ENCODE measurements around the gene DEFB127. TPM values are rescaled to one million over a fixed set of nuclear protein-coding genes. Genes with fewer than 3 reads are reported as not detected.

The DEFB127 gene
- total and polyA plus RNA-seq, 2 of the 8 experiments (the other 6 are each of a cell fraction or from before 2014, with no cell fraction given), result not detected

GRCh38 chr20:137668-138490 is 19.4 kb upstream of the DEFB127 start:
- Histone ChIP-seq H2BK120ac (replicated peaks; ENCODE audit: low read depth, low read length) (no peak overlapping the region), H3K79me2 (ENCODE audit: control insufficient read depth in 1 of 2, insufficient read depth in 2 of 2, low read length in 2 of 2) (no peaks in the 10 kb centered on the region), H3K18ac (ENCODE audit: extremely low read depth, low read length) (no peak overlapping the region), H3K4me1 (replicated peaks in 1 of 4; ENCODE audit: control insufficient read depth in 3 of 4, insufficient read depth in 4 of 4, low read length in 3 of 4) (no peaks in the 10 kb centered on the region), H3K27me3 (replicated peaks in 1 of 4; ENCODE audit: control insufficient read depth in 3 of 4, extremely low read depth in 1 of 4, insufficient read depth in 3 of 4, low read length in 3 of 4) (no peaks in the 10 kb centered on the region), H3K14ac (ENCODE audit: insufficient read length) (no peak overlapping the region), H2BK15ac (ENCODE audit: low read length) (no peak overlapping the region), H3K9me3 (ENCODE audit: insufficient read depth in 2 of 2, low read depth in 1 of 2, low read length in 1 of 2) (peaks cover 26 to 29% of the 10 kb centered on the region in 2 experiments; a peak in 3 of 4 replicates), H3K4me2 (ENCODE audit: insufficient read depth in 1 of 2, low read depth in 2 of 2, low read length in 2 of 2) (no peak overlapping the region), H4K20me1 (replicated peaks in 1 of 2; ENCODE audit: control insufficient read depth in 1 of 2, insufficient read depth in 2 of 2, low read length in 2 of 2) (no peaks in the 10 kb centered on the region), H4K91ac (replicated peaks; ENCODE audit: insufficient read length, low read length) (no peak overlapping the region), H3K79me1 (ENCODE audit: low read depth, low read length) (no peaks in the 10 kb centered on the region), H2BK20ac (ENCODE audit: low read length) (no peak overlapping the region), H2AK5ac (ENCODE audit: low read depth, low read length) (no peak overlapping the region), H4K5ac (ENCODE audit: insufficient read length, low read depth, low read length) (no peak overlapping the region), H3K4ac (replicated peaks; ENCODE audit: insufficient read length, low read depth, low read length) (no peak overlapping the region), H4K8ac (ENCODE audit: extremely low read depth, insufficient read depth, low read length) (no peak overlapping the region), H2BK5ac (ENCODE audit: low read depth, low read length) (no peak overlapping the region), H3K23me2 (ENCODE audit: low read depth, low read length) (no peaks in the 10 kb centered on the region), H3K36me3 (ENCODE audit: control insufficient read depth in 2 of 4, insufficient read depth in 4 of 4, low read length in 3 of 4) (no peaks in the 10 kb centered on the region), H2AFZ (ENCODE audit: low read length) (no peak overlapping the region), H3K9ac (replicated peaks in 1 of 4; ENCODE audit: extremely low read depth in 1 of 4, low read depth in 3 of 4, low read length in 3 of 4) (no peak overlapping the region), H3K27ac (ENCODE audit: low read depth, low read length) (no peak overlapping the region), H3K56ac (replicated peaks; ENCODE audit: insufficient read length, low read depth, low read length) (no peak overlapping the region), H3K23ac (ENCODE audit: insufficient read length) (no peak overlapping the region), H3K4me3 (ENCODE audit: extremely low read depth in 1 of 4, insufficient read depth in 2 of 4, low read depth in 3 of 4, low read length in 4 of 4) (no peak overlapping the region), H2BK12ac (ENCODE audit: low read depth, low read length) (no peak overlapping the region)
- ChIA-PET CTCF (ENCODE audit: partially characterized antibody) (interaction anchor here (0.8 to 1.6 kb wide), 3 partner anchors 9 to 127 kb away, joined by 3 to 4 read pairs (median 4); no protein-coding TSS in a partner anchor), POLR2A (ENCODE audit: partially characterized antibody) (no interaction called here)
- DNase-seq (ENCODE audit: low read depth in 1 of 2, low spot score in 2 of 2), result no peak
- 86% methylated on average over 11 of the region's 11 CpGs; no CpG with 5 or more reads in 1 of the 2 experiments for WGBS, 2 experiments (ENCODE audit: extremely low coverage in 1 of 2, insufficient coverage in 1 of 2, insufficient read length in 1 of 2, insufficient replicate concordance in 2 of 2, low coverage in 1 of 2, low lambda C conversion rate in 2 of 2, missing lambda C conversion rate in 1 of 2)
- TF ChIP-seq CTCF (IDR thresholded peaks at IDR 0.05; ENCODE audit: control extremely low read depth in 1 of 3, insufficient read depth in 1 of 3, low read depth in 1 of 3, low read length in 3 of 3) (peak; percentile 19 to 56 (median 35); a peak in 3 of 4 replicates), POU5F1 (IDR thresholded peaks at IDR 0.05; ENCODE audit: low read depth, low read length) (no peak), EGR1 (IDR thresholded peaks at IDR 0.05; ENCODE audit: borderline replicate concordance, low read depth, low read length) (no peak), SIRT6 (IDR thresholded peaks at IDR 0.05; ENCODE audit: low read length) (no peak), RAD21 (IDR thresholded peaks at IDR 0.05 in 1 of 2, conservative IDR thresholded peaks at IDR 0.05 in 1 of 2; ENCODE audit: low read depth in 2 of 2, low read length in 2 of 2) (peak; percentile 24 to 34; a peak in 2 of 4 replicates)
- no peak for FAIRE-seq
